SH-SY5Y (cell line): ENCODE measurements around the gene FUBP1.

Experiments
- GATA2 ChIP-seq: IDR thresholded peaks from 2 replicates; pipeline ENCODE4 v1.6.1; 2011; ENCODE audit warnings: mild to moderate bottlenecking, low read depth, low read length
- GATA3 ChIP-seq: IDR thresholded peaks from 2 replicates; pipeline ENCODE4 v1.6.1; 2011; ENCODE audit warnings: low read depth, mild to moderate bottlenecking, low read length, moderate library complexity

The FUBP1 gene

DNA sequence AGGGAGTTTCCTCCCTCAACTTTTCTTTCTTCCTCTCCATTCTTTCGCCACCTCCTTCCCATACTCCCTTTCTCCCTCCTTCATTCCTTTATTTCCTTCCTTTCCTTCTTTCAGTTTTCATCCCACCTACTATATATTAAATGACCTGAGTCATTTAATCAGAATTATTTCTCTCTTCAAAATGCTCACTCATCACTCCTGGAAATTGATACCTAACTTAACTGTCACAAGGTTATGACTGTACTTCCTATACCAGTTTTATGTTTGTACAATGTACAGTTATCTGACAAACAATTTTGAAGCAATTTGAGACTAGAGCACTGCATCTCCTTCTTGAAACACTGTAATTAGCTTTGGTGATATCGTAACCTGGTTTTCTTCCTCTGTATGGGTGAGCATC lies 49.1 kb downstream of the FUBP1 start:
- TF ChIP-seq GATA3: no peak
- no peak for TF ChIP-seq GATA2

DNA sequence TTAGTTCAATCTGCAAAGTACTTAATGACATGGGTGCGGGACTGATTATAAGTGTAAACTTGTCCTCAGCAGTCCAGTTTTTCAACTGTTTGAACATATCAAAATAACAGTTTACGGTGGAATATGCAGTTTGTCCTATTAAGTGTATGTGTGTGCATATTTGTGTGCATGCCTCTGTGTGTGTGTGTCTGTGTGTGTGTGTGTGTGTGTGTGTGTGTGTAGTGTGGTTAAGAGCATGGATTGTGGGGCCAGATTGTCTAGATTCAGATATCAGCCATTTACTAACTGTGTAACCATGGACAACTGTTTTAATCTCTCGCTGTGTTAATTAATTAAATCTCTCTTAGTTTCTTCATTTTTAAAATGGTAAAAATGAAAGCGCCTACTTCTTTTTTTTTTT lies 51.5 kb downstream of the FUBP1 start:
- TF ChIP-seq GATA3 (no peak), GATA2 (no peak)

DNA sequence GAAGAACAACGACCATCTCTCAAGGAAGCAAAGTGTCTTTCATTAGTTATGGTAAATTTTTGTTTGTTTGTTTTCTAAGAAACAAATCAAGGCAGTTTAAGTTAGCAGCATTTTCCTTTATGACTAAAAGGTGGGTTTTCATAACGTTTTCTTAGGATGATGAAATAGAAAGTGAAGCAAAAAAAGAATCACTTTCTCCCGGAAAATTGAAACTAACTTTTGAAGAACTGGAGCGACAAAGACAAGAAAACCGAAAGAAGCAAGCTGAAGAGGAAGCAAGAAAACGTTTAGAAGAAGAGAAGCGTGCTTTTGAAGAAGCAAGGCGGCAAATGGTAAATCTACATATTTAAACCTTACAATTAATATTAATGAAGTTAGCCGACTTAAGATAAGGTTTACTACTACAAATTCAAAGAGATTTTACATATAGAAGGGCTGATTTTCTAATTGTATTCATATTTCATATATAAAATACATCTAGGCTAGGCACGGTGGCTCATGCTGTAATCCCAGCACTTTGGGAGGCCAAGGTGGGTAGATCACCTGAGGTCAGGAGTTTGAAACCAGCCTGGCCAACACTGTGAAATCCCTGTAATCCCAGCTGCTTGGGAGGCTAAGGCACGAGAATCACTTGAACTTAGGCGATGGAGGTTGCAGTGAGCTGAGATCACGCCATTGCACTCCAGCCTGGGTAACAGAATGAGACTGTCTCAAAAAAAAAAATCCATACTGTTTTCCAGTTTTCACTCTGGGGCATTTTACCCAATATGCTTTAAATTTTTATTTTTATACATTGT lies 52.1 kb downstream of the FUBP1 start:
- TF ChIP-seq GATA3 (no peak), GATA2 (no peak)

DNA sequence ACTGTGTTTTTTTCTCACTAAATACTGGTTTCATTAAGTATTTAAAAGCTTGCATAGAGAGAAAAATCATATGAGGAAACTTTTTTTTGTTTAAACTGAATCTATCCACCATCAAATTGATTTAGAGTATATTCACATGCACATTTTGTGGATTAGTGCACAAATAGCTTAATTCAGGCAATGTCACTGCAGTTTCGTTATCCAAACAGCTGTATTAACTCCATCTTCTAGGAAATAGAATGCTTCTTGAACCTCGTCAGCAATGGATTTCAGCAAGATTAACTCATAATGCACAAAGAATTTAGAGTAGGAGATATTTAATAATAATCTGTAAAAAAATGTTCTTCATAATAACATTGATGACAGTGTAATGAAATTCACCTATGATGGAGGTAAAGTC lies 52.9 kb downstream of the FUBP1 start:
- TF ChIP-seq GATA3 (no peak), GATA2 (no peak)

GRCh38 chr1:77925518-77925917 lies 53.4 kb downstream of the FUBP1 start:
- TF ChIP-seq GATA3 (no peak), GATA2 (no peak)

GRCh38 chr1:77910116-77910515 lies 68.8 kb downstream of the FUBP1 start:
- TF ChIP-seq GATA3 (no peak), GATA2 (no peak)

DNA sequence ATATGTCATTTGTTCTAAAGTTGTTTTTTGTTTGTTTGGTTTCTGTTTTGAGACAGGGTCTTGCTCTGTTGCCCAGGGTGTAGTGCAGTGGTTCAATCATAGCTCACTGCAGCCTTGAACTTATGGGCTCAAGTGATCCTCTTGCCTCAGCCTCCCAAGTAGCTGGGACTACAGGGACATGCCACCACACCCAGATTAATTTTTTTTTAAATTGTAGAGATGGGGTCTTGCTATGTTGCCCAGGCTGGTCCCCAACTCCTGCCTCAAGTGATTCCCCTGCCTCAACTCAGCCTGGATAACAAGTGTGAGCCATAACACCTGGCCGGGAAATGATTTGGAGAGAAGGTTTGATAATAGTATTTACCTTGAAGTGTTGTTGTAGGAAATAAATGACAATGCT lies 72.2 kb downstream of the FUBP1 start:
- TF ChIP-seq GATA3: no peak
- TF ChIP-seq GATA2: no peak

DNA sequence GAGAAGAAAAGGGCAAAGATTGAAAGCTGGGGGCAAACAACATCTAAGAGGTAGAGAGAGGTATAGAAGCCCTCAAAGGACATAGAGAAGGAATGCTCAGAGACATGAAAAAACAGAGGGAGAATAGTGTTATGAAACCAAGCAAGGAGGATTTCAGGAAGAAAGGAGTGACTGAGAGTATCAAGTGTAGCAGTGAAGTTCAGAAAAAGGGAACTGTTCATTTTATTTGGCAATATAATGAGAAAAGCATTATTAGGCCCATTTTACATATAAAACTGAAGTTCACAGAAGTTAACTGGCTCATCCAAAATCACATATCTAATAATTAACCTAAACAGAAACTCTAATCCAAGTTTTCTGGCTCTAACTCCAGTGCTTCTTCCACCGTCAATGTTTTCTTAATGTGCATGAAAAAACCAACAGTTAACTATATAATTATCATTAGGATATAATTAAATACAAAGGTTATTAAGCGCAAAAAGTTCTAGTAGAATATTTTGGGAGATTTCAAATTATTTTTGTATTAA lies 72.8 kb downstream of the FUBP1 start:
- no peak for TF ChIP-seq GATA3
- no peak for TF ChIP-seq GATA2

DNA sequence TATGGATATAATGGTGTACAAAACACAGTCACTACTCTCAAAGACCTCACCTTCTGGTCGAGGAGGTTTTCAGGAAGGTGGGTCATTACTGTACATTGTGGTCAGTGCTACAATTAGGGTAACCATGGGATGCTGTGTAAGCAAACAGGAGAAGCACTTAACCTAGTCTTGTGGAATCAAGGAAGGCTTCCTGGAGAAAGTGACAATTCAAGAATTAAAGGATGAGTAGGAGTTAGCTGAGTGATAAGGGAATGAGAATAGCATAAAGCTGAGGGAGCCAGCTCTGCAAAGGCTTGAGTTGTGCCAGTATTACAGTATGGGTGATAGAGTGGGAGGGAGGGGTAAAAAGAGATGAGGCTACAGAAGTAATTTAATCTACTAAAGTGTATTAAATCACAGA lies 73.3 kb downstream of the FUBP1 start:
- TF ChIP-seq GATA3 (no peak), GATA2 (no peak)

DNA sequence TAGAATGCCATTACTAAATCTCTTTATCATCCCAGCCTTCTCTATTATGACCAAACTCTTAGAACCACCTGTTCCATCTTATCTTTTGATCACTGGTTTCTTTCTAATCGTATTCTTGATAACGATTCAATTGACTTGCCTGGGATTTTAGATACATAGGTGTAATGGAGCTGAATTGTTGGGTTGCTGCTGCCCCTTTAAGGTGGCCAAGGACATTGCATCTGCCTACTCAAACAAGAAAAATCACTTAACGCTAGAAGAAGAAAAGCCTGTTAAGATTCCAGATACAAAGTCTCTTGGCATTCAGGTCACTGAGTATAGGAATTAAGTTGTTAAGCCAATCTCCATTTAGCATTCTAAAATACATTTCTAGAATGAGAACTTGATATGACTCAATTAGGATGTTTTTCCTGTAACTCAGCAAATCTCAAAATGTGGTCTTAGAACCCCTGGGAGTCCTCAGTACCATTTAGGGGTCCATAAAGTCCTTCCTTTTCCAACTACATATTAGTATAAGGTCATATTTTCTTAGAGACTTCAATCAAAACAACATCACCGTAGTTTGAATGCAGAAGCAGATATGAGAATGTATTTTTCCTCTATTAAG lies 78.1 kb downstream of the FUBP1 start:
- TF ChIP-seq GATA2: no peak
- no peak; the same call in 1 of the 2 replicates for TF ChIP-seq GATA3

DNA sequence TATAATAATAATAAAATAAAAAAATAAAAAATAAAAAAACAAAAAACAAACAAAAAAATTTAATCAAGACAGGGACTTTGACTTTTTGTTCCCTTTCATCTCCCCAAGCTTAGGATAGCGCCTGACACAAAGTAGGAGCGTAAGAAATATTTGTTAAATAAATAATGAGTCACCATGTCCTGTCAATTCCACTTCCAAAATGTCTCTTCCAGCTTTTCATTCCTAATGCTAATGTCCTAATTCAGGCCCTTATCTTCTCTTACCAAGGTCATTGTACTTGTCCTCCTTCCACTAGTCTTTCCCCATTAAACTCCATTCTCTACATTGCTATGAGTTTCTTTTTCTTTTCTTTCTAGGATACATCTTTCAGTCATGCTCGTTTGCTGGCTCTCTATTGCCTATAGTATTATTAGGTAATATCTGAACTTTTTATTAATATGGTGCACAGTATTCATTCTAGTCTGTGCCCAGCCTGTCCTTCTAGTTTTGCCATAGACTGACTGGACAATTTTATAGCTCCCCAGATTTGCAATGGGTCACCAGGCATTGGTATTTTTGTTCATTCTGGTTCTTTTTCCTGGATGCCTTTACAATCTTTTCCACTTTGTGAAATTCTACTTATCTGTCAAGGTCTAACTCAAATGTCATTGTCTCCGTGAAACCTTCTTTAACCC lies 79.1 kb downstream of the FUBP1 start:
- TF ChIP-seq GATA2 (no peak), GATA3 (no peak)
